Measurements from ENCODE around the gene ANKRD23. TPM values are rescaled to one million over a fixed set of nuclear protein-coding genes. Genes with fewer than 3 reads are reported as not detected.
A peak's percentile ranks its signal among the peaks of the same experiment; 100 is the strongest.

Gene ANKRD23
- total RNA-seq, 2 experiments from 2014 or later: 6.5 to 6.7 TPM

GRCh38 chr2:96816836-96817702 is 26.8 kb downstream of the ANKRD23 start:
- no peak for DNase-seq (ENCODE audit: low spot score)
- Histone ChIP-seq H3K36me3 (ENCODE audit: insufficient read depth, low read length) (peaks cover 22% of the 10 kb centered on the region; the same call in 1 of the 2 replicates), H3K27ac (ENCODE audit: low read depth, low read length, poor library complexity, severe bottlenecking) (no peak overlapping the region), H3K79me2 (ENCODE audit: insufficient read depth, low read depth, low read length) (peaks cover 25% of the 10 kb centered on the region; the same call in 1 of the 2 replicates), H3K4me3 (ENCODE audit: low read depth, low read length, poor library complexity, severe bottlenecking) (peak overlapping the region; percentile 90), H3K4me1 (ENCODE audit: insufficient read depth, low read length, poor library complexity, severe bottlenecking) (peaks cover 46% of the 10 kb centered on the region), H4K20me1 (ENCODE audit: insufficient read depth, low read length) (peaks cover 16% of the 10 kb centered on the region), H3K9me3 (ENCODE audit: low read length) (no peaks in the 10 kb centered on the region), H2AFZ (ENCODE audit: low read length) (no peak overlapping the region), H3K9me2 (ENCODE audit: insufficient read depth, low read length) (no peaks in the 10 kb centered on the region), H3K4me2 (ENCODE audit: low read length) (peak overlapping the region; percentile 81)
- POLR2A ChIA-PET: no interaction called here
- intact Hi-C loops (cut with micrococcal nuclease; ENCODE audit: unreplicated experiment): loop anchor here (2.0 to 5.0 kb wide), 3 partner anchors 40 to 295 kb away; partner anchors contain the start of genes ANKRD36 and CNNM4
- CTCF ChIA-PET (ENCODE audit: unreplicated experiment): interaction anchor here (0.6 kb wide), 1 partner anchor 34 kb away, joined by 5 read pairs; no protein-coding TSS in a partner anchor
- BruUV-seq (replicated peaks): no TSS peak
- no peak for TF ChIP-seq EZH2phosphoT487 (IDR thresholded peaks at IDR 0.05; ENCODE audit: borderline replicate concordance, low read depth, low read length)
- TF ChIP-seq CTCF (conservative IDR thresholded peaks at IDR 0.05; ENCODE audit: low read length): no peak

GRCh38 chr2:96816127-96816835 is 27.5 kb downstream of the ANKRD23 start, which contains the start of gene CNNM3:
CNNM3 (plus strand) TSS chr2:96816268; CDS start chr2:96816278, 10 bp downstream.
- Histone ChIP-seq H3K36me3 (ENCODE audit: insufficient read depth, low read length) (peaks cover 19% of the 10 kb centered on the region; the same call in 1 of the 2 replicates), H3K9me3 (ENCODE audit: low read length) (no peaks in the 10 kb centered on the region), H3K4me1 (ENCODE audit: insufficient read depth, low read length, poor library complexity, severe bottlenecking) (peaks cover 46% of the 10 kb centered on the region), H2AFZ (ENCODE audit: low read length) (peak within 1 kb of the TSS; percentile 94), H3K9me2 (ENCODE audit: insufficient read depth, low read length) (no peaks in the 10 kb centered on the region), H3K79me2 (ENCODE audit: insufficient read depth, low read depth, low read length) (peaks cover 19% of the 10 kb centered on the region; the same call in 1 of the 2 replicates), H4K20me1 (ENCODE audit: insufficient read depth, low read length) (peaks cover 16% of the 10 kb centered on the region), H3K27ac (ENCODE audit: low read depth, low read length, poor library complexity, severe bottlenecking) (peak within 1 kb of the TSS; percentile 58), H3K4me2 (ENCODE audit: low read length) (peak within 1 kb of the TSS; percentile 95), H3K4me3 (ENCODE audit: low read depth, low read length, poor library complexity, severe bottlenecking) (peak within 1 kb of the TSS; percentile 90)
- TF ChIP-seq EZH2phosphoT487 (IDR thresholded peaks at IDR 0.05; ENCODE audit: borderline replicate concordance, low read depth, low read length) (no peak), CTCF (conservative IDR thresholded peaks at IDR 0.05; ENCODE audit: low read length) (peak; percentile 61)
- POLR2A ChIA-PET: interaction anchor here (0.6 to 2.1 kb wide), 3 partner anchors 14 to 49 kb away, joined by 3 to 12 read pairs (median 4); no protein-coding TSS in a partner anchor
- CTCF ChIA-PET (ENCODE audit: unreplicated experiment): interaction anchor here (0.6 to 1.8 kb wide), 3 partner anchors 10 to 33 kb away, joined by 3 to 5 read pairs (median 4); no protein-coding TSS in a partner anchor
- BruUV-seq (replicated peaks): no TSS peak
- DNase-seq (ENCODE audit: low spot score): peak; percentile 94
- intact Hi-C loops (cut with micrococcal nuclease; ENCODE audit: unreplicated experiment): loop anchor here (2.0 to 5.0 kb wide), 3 partner anchors 41 to 296 kb away; partner anchors contain the start of genes ANKRD36 and CNNM4

Measured in OCI-LY7 (cell line).